ENCODE data around the gene CT45A8.
"Not testable (repeated sequence)": the region's sequence is repeated elsewhere in the genome, so short reads cannot be mapped to it uniquely, and the experiment has no call there.

Gene CT45A8

DNA sequence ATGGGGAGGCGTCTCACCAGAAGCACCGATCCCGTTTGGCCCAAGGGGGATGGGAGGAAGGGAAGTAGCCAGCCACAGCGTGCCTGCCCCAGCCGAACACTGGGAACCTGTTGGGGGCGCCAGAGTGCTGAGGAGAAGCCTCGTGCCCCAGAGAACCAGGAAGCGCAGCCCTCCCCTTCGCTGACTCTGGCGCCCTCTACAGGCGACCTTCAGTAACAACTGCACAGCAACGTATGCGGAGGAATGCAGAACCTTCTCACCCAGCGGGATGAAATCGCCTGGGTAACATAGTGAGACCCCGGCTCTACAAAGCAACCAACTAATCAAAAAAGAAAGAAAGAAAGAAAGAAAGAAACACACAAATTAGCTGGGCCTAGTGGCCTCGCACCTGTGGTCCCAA, at the start of gene CT45A8:
Gene CT45A8, minus strand, starts transcription at position 101 of the 400 bp plus-strand sequence. CDS start 3,755 bp downstream, outside the sequence.
- not testable (repeated sequence) for DNase-seq (ENCODE audit: low read depth)

DNA sequence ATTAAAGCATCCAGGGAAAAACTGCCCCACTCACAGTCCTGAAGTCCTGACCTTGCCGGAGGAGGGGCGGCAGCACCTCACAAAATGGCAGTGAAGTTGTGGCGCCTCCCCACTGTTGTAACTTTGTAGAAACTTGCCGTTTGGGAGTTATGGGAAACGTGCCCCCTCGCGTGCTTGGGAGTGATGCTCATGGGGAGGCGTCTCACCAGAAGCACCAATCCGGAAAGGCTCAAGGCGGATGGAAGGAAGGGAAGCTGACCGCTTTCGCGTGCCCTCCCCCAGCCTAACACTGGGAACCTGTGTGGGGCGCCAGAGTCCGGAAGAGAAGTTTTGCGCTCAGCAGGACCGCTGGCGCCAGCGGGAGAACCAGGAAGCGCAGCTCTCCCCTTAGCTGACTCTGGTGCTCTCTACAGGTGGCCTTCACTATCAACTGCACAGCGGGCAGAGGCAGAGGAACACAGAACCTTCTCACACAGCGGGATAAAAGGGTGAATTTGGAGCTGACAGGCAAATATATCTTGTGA, 39.0 kb upstream of the CT45A8 start, which contains the start of the genes CT45A10 and SAGE1:
Gene CT45A10, minus strand, starts transcription at position 151 of the 524 bp plus-strand sequence. CDS start 8,100 bp downstream, outside the sequence.
Gene SAGE1, plus strand, starts transcription at position 423 of the 524 bp plus-strand sequence. CDS start 2,527 bp downstream, outside the sequence.
- no peak for DNase-seq (ENCODE audit: low read depth)

- no peak for DNase-seq (ENCODE audit: low read depth)
Measured at GRCh38 chrX:135892781-135893180, 38.4 kb upstream of the CT45A8 start.

GRCh38 chrX:135890087-135890585, 35.8 kb upstream of the CT45A8 start:
- no peak for DNase-seq (ENCODE audit: low read depth)

DNA sequence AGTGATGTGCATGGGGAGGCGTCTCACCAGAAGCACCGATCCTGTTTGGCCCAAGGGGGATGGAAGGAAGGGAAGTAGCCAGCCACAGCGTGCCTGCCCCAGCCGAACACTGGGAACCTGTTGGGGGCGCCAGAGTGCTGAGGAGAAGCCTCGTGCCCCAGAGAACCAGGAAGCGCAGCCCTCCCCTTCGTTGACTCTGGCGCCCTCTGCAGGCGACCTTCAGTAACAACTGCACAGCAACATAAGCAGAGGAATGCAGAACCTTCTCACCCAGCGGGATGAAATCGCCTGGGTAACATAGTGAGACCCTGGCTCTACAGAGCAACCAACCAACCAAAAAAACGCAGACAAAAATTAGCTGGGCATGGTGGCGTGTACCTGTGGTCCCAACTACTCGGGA, 34.6 kb upstream of the CT45A8 start:
- DNase-seq (ENCODE audit: low read depth): not testable (repeated sequence)

DNA sequence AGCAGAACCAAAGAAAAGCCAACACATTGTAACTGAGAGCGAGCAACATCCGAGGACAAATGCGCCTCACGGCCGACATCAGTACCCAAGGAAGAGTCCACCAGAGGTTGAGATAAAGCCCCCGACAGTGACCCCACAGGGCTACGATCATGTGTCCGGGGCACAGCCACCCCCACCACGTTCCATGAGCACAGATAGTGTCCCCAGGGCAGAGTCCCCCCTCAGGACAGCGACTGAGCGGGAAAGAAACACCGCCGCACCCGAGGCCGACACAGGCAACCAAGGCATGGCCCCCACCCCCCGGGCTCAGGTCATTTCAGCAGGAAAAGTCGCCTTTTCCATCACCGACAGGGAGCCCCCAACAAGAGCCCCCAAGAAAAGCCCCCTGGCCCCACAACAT, 33.9 kb upstream of the CT45A8 start:
- not testable (repeated sequence) for DNase-seq (ENCODE audit: low read depth)

DNA sequence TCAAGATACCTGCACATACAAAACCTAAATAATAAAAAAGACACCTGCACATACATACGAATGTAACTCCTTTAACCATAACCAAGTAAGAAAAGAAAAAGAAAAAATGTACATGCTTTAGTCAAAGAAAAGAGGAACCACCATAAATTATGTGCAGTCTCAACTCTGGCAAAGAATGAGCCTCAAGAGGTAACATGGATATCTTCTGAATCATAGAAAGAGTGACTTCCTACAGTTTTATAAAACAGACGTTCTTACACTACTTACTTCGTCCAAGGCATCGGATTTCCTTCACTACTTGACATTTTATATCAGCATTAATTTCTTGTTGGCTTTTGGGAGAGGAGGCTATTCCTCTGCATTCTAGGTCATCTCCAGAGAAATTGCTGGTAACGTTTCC, 28.4 kb upstream of the CT45A8 start:
- not testable (repeated sequence) for DNase-seq (ENCODE audit: low read depth)

GRCh38 chrX:135871712-135872111, 17.4 kb upstream of the CT45A8 start, which contains the start of gene CT45A9:
Gene CT45A9 (minus strand): TSS chrX:135871812. CDS start chrX:135868061, 3,751 bp downstream.
- not testable (repeated sequence) for DNase-seq (ENCODE audit: low read depth)

DNA sequence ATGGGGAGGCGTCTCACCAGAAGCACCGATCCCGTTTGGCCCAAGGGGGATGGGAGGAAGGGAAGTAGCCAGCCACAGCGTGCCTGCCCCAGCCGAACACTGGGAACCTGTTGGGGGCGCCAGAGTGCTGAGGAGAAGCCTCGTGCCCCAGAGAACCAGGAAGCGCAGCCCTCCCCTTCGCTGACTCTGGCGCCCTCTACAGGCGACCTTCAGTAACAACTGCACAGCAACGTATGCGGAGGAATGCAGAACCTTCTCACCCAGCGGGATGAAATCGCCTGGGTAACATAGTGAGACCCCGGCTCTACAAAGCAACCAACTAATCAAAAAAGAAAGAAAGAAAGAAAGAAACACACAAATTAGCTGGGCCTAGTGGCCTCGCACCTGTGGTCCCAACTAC, 17.2 kb downstream of the CT45A8 start, which contains the start of gene CT45A7:
Gene CT45A7, minus strand, starts transcription at position 101 of the 400 bp plus-strand sequence. CDS start 3,747 bp downstream, outside the sequence.
- DNase-seq (ENCODE audit: low read depth): not testable (repeated sequence)

DNA sequence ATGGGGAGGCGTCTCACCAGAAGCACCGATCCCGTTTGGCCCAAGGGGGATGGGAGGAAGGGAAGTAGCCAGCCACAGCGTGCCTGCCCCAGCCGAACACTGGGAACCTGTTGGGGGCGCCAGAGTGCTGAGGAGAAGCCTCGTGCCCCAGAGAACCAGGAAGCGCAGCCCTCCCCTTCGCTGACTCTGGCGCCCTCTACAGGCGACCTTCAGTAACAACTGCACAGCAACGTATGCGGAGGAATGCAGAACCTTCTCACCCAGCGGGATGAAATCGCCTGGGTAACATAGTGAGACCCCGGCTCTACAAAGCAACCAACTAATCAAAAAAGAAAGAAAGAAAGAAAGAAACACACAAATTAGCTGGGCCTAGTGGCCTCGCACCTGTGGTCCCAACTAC, 34.4 kb downstream of the CT45A8 start, which contains the start of gene CT45A2:
Gene CT45A2, minus strand, starts transcription at position 101 of the 400 bp plus-strand sequence. CDS start 3,747 bp downstream, outside the sequence.
- not testable (repeated sequence) for DNase-seq (ENCODE audit: low read depth)

- not testable (repeated sequence) for DNase-seq (ENCODE audit: low read depth)
Measured at GRCh38 chrX:135802687-135803086, 51.7 kb downstream of the CT45A8 start, which contains the start of gene CT45A6. Gene CT45A6 (minus strand): TSS chrX:135802787. CDS start chrX:135798993, 3,794 bp downstream.

All from CMK (cell line).